ENCODE measurements around the gene OR7C1.

Gene OR7C1

DNA sequence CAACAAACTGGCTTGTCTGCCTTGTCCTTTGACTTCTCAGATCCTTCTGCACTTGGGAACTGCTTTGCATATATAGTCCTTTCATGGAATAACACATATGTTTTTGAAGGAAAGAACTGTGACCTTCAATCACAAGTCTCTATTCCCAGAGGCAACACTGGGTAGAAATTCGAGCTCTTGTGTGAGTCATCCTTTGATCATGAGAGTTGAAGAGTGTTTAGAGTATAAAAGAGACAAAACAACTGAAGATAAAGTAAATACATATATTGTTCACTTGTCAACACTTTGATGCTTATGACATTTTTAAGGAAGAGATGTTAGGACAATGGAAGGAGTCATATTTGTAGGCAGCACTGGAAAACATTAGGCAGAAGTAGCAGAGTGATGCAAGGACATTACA is 5.2 kb upstream of the OR7C1 start:
- TF ChIP-seq, protein P1, sequence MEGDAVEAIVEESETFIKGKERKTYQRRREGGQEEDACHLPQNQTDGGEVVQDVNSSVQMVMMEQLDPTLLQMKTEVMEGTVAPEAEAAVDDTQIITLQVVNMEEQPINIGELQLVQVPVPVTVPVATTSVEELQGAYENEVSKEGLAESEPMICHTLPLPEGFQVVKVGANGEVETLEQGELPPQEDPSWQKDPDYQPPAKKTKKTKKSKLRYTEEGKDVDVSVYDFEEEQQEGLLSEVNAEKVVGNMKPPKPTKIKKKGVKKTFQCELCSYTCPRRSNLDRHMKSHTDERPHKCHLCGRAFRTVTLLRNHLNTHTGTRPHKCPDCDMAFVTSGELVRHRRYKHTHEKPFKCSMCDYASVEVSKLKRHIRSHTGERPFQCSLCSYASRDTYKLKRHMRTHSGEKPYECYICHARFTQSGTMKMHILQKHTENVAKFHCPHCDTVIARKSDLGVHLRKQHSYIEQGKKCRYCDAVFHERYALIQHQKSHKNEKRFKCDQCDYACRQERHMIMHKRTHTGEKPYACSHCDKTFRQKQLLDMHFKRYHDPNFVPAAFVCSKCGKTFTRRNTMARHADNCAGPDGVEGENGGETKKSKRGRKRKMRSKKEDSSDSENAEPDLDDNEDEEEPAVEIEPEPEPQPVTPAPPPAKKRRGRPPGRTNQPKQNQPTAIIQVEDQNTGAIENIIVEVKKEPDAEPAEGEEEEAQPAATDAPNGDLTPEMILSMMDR (IDR thresholded peaks at IDR 0.05; ENCODE audit: extremely low read depth, insufficient read depth, missing control alignments) = no peak
- no peak for DNase-seq (ENCODE audit: low spot score)

DNA sequence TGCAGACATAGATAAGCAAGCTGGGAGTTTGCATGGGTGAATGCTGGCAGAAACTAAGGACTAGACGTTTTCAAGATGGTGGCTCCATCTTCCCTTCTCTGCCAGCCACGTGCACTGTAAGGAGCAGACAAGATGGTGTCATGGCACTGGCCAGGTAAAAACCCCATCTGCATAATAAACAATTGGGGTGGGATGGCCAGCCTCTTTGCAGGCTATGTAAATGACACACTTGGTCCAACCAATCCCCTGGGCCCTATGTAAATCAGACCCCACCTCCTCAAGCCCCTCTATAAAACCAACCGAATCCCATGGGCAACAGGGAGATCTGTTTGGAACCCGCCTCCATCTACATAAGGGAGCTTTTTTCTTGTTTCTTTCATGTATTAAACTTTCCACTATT is 2.4 kb upstream of the OR7C1 start:
- in situ Hi-C loops (cut with MboI; ENCODE audit: low pct_unique_long_range_greater_than_20kb, low sequenced_read_pairs, unreplicated experiment) = no loop called here
- no peak for DNase-seq (ENCODE audit: low spot score)
- TF ChIP-seq, protein P1 (IDR thresholded peaks at IDR 0.05; ENCODE audit: extremely low read depth, insufficient read depth, missing control alignments) = no peak

More for the DNA sequence above, 5.2 kb upstream of the OR7C1 start:
- in situ Hi-C loops (cut with MboI; ENCODE audit: low pct_unique_long_range_greater_than_20kb, low sequenced_read_pairs, unreplicated experiment) = no loop called here

DNA sequence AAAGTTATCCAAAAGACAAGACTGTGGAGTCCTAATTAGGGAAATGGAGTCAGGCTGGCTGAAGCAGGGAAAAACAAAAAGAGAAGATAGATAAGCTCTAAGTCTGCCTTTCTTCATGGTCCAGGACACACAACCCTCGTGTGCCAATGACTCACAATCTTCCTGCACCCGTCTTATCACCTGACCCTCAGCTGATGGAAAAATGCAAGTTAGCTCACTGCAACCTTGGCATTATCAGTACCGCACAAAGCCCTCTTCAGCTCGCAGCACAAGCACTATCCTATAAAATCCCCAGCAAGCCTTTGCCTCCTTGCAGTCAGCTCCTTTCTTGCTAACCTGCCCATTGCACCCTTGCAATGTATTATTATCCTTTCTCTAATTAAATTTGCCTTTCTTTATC is 4.3 kb downstream of the OR7C1 start:
- DNase-seq (ENCODE audit: low spot score) = no peak
- in situ Hi-C loops (cut with MboI; ENCODE audit: low pct_unique_long_range_greater_than_20kb, low sequenced_read_pairs, unreplicated experiment) = no loop called here
- TF ChIP-seq, protein P1 (IDR thresholded peaks at IDR 0.05; ENCODE audit: extremely low read depth, insufficient read depth, missing control alignments) = no peak

DNA sequence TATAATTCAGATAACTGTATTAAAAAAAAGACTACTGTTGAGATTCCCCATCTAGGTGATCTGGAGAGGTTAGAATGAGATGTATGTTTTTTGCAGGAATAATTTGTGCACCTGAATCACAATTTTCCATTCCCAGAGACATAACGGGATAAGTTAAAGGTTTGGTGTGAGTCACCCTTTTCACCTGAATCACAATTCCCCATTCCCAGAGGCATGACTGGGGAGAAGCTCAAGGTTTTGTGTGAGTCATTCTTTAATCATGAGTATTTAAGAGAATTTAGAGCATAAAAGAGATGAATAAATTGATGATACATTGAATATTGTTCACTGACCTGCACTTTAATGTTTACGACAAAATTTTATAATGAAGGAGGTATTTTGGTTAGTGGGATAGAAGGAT is 9.0 kb downstream of the OR7C1 start:
- TF ChIP-seq, protein P1 (IDR thresholded peaks at IDR 0.05; ENCODE audit: extremely low read depth, insufficient read depth, missing control alignments) = no peak
- in situ Hi-C loops (cut with MboI; ENCODE audit: low pct_unique_long_range_greater_than_20kb, low sequenced_read_pairs, unreplicated experiment) = no loop called here
- DNase-seq (ENCODE audit: low spot score) = no peak

DNA sequence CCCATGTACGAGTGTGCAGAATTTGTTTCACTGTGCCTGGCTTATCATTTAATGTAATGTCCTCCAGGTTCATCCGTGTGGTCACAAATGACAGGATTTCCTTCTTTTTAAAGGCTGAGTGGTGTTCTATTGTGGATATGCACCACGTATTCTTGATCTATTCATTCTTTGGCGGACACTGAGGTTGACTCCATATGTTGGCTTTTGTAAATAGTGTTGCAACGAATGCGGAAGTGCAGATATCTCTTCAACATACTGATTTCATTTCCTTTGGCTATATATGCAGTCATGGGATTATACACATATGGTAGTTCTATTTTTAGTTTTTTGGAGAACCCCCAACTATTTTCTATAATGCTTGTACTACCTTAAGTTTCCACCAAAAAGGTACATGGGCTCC is 13.0 kb downstream of the OR7C1 start:
- in situ Hi-C loops (cut with MboI; ENCODE audit: low pct_unique_long_range_greater_than_20kb, low sequenced_read_pairs, unreplicated experiment) = no loop called here
- no peak for DNase-seq (ENCODE audit: low spot score)
- TF ChIP-seq, protein P1 (IDR thresholded peaks at IDR 0.05; ENCODE audit: extremely low read depth, insufficient read depth, missing control alignments) = no peak

DNA sequence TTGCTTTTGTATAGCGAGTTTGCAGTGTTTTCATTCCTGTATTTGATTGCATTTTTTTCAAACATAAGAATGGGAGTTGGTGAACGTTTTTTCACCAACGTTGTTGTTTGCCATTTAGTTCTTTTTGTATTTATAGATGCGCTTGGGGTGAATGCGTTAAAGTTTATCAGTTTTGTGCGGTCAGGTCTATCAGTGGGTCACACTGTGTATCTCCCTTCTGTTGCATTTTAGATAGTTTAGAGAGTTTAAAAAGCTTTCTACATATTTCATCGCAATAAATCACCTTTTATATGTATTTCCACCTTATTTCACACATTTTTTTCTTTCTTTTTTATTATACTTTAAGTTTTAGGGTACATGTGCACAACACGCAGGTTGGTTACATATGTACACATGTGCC is 16.4 kb downstream of the OR7C1 start:
- in situ Hi-C loops (cut with MboI; ENCODE audit: low pct_unique_long_range_greater_than_20kb, low sequenced_read_pairs, unreplicated experiment) = no loop called here

More for the DNA sequence above, 16.4 kb downstream of the OR7C1 start:
- TF ChIP-seq, protein P1 (IDR thresholded peaks at IDR 0.05; ENCODE audit: extremely low read depth, insufficient read depth, missing control alignments) = no peak
- no peak for DNase-seq (ENCODE audit: low spot score)

Measured in GM13977 (cell line).